Lower leg skin (tissue), 3 donors: ENCODE measurements around the gene GARS1.

Source experiments
- CTCF ChIP-seq, 3 donors: fragments of 450-650 bp; IDR thresholded peaks; one replicate each; pipeline ENCODE4 v1.5.1; 2016; ENCODE audit warnings: antibody characterized with exemption in 3 of 3, mild to moderate bottlenecking in 3 of 3, moderate library complexity in 2 of 3
- POLR2A ChIP-seq, 2 donors: fragments of 450-650 bp; IDR thresholded peaks; one replicate each; pipeline ENCODE4 v1.6.1; 2016 to 2017; ENCODE audit warnings: antibody characterized with exemption in 2 of 2, mild to moderate bottlenecking in 1 of 2, moderate library complexity in 1 of 2

- TF ChIP-seq CTCF (IDR thresholded peaks at IDR 0.05) = no peak
- TF ChIP-seq POLR2A (IDR thresholded peaks at IDR 0.05) = no peak
These were observed 61.6 kb downstream of the GARS1 start for GRCh38 chr7:30656006-30656957.
